ENCODE results near the gene AMPD3.

Gene AMPD3

GRCh38 chr11:10439351-10439750 is 15.7 kb upstream of the AMPD3 start:
- DNase-seq: no peak

- no peak for DNase-seq
Measured at GRCh38 chr11:10439924-10440323, 15.1 kb upstream of the AMPD3 start.

- DNase-seq: no peak
Measured at GRCh38 chr11:10440401-10440800, 14.7 kb upstream of the AMPD3 start.

- DNase-seq: no peak
Measured at GRCh38 chr11:10441091-10441490, 14.0 kb upstream of the AMPD3 start.

- no peak for DNase-seq
Measured at GRCh38 chr11:10441652-10442503, 13.2 kb upstream of the AMPD3 start.

GRCh38 chr11:10443152-10443551 is 11.9 kb upstream of the AMPD3 start:
- DNase-seq: no peak

GRCh38 chr11:10443721-10444235 is 11.3 kb upstream of the AMPD3 start:
- no peak for DNase-seq

GRCh38 chr11:10444725-10445315 is 10.2 kb upstream of the AMPD3 start:
- no peak for DNase-seq

- no peak for DNase-seq
Measured at GRCh38 chr11:10447445-10447844, 7.6 kb upstream of the AMPD3 start.

GRCh38 chr11:10450462-10451425 is 4.3 kb upstream of the AMPD3 start:
- peak; percentile 61 for DNase-seq

GRCh38 chr11:10451426-10452116 is 3.5 kb upstream of the AMPD3 start:
- DNase-seq: no peak

- DNase-seq: no peak
Measured at GRCh38 chr11:10452211-10452767, 2.8 kb upstream of the AMPD3 start.

GRCh38 chr11:10453261-10453660 is 1.8 kb upstream of the AMPD3 start:
- no peak for DNase-seq

GRCh38 chr11:10455637-10456487 is 798 bp downstream of the AMPD3 start:
- peak; percentile 68 for DNase-seq

GRCh38 chr11:10456519-10456918 is 1.5 kb downstream of the AMPD3 start:
- no peak for DNase-seq

- DNase-seq: no peak
Measured at GRCh38 chr11:10457901-10458300, 2.8 kb downstream of the AMPD3 start.

GRCh38 chr11:10459029-10459970 is 4.2 kb downstream of the AMPD3 start:
- DNase-seq: peak; percentile 43

- no peak for DNase-seq
Measured at GRCh38 chr11:10460611-10461275, 5.7 kb downstream of the AMPD3 start.

- no peak for DNase-seq
Measured at GRCh38 chr11:10461276-10461790, 6.3 kb downstream of the AMPD3 start.

Data from activated CD4-positive, CD25-positive, alpha-beta regulatory T cell treated with anti-CD3 and anti-CD28 coated beads, Interleukin-2, amount 50 U/mL, for 72 hours (primary cell).